GM12864 (cell line): ENCODE data around the gene LDLRAD4.

Experiments used
- DNase-seq: peaks from one replicate; pipeline ENCODE4 v3.0.0-alpha.2; 2011; ENCODE audit warnings: low read depth
- H3K4me3 ChIP-seq: 2 replicates; pipeline ENCODE4 v1.5.1; 2011; ENCODE audit warnings: mild to moderate bottlenecking, low read depth, low read length, control low read depth
- CTCF ChIP-seq: IDR thresholded peaks from 2 replicates; pipeline ENCODE4 v1.5.1; 2011; ENCODE audit warnings: low read depth, mild to moderate bottlenecking, moderate library complexity, low read length, control low read depth, inconsistent platforms; ENCODE audit errors: missing control alignments

The LDLRAD4 gene

GRCh38 chr18:13265008-13265910, 46.7 kb downstream of the LDLRAD4 start:
- TF ChIP-seq CTCF: no peak
- no peak for DNase-seq
- H3K4me3 ChIP-seq: no peak overlapping the region

- TF ChIP-seq CTCF: no peak
- DNase-seq: no peak
- H3K4me3 ChIP-seq: no peak overlapping the region
Measured at GRCh38 chr18:13265911-13266217, 47.3 kb downstream of the LDLRAD4 start.

GRCh38 chr18:13266218-13267100, 47.9 kb downstream of the LDLRAD4 start:
- no peak for DNase-seq
- TF ChIP-seq CTCF: no peak
- no peak overlapping the region for H3K4me3 ChIP-seq

- DNase-seq: no peak
- H3K4me3 ChIP-seq: no peak overlapping the region
- TF ChIP-seq CTCF: no peak
Measured at GRCh38 chr18:13267431-13267873, 48.9 kb downstream of the LDLRAD4 start.

- no peak for TF ChIP-seq CTCF
- DNase-seq: no peak
- no peak overlapping the region for H3K4me3 ChIP-seq
Measured at GRCh38 chr18:13268158-13269012, 49.8 kb downstream of the LDLRAD4 start.

- TF ChIP-seq CTCF: no peak
- no peak overlapping the region for H3K4me3 ChIP-seq
- DNase-seq: no peak
Measured at GRCh38 chr18:13269013-13269280, 50.4 kb downstream of the LDLRAD4 start.
